Adrenal gland (tissue), 12 donors: ENCODE data around the gene MAGI1. TPM values are rescaled to one million over a fixed set of nuclear protein-coding genes. Genes with fewer than 3 reads are reported as not detected.

ENCODE experiments used
- DNase-seq, 7 donors: peaks; one replicate each; pipeline ENCODE4 v3.0.0-alpha.2; 2019 to 2020
- H3K27ac ChIP-seq, 5 donors: fragments of 200-600 bp; sonication (generic) in 4 of 5; 1 replicate in 3 of 5; 2 replicates in 2 of 5; pipeline versions ENCODE4 v1.5.1 to v1.8.0; 2016 to 2020; ENCODE audit warnings: mild to moderate bottlenecking in 1 of 5
- H3K27me3 ChIP-seq: fragments of 200-600 bp; 2 replicates; pipeline ENCODE4 v1.8.0; 2021
- H3K36me3 ChIP-seq, 2 donors: fragments of 200-600 bp; replicated peaks in 1 of 2; 1 replicate in 1 of 2; 2 replicates in 1 of 2; pipeline versions ENCODE4 v1.5.1 to v1.8.0; 2018 to 2022
- H3K4me1 ChIP-seq, 2 donors: fragments of 200-600 bp; replicated peaks in 1 of 2; 1 replicate in 1 of 2; 2 replicates in 1 of 2; pipeline versions ENCODE4 v1.5.1 to v1.8.0; 2018 to 2021
- H3K4me3 ChIP-seq, 4 donors: fragments of 200-600 bp; sonication (generic) in 3 of 4; one replicate each; pipeline ENCODE4 v1.5.1; 2016 to 2018
- H3K9me3 ChIP-seq, 3 donors: fragments of 200-600 bp; sonication (generic) in 1 of 3; replicated peaks in 1 of 3; 1 replicate in 2 of 3; 2 replicates in 1 of 3; pipeline versions ENCODE4 v1.5.1 to v1.8.0; 2016 to 2021
- CTCF ChIP-seq, 6 experiments: fragments of 450-650 bp in 4 of 6; fragments of 200-600 bp in 2 of 6; sonication (generic) in 1 of 6; IDR thresholded peaks; 1 replicate in 5 of 6; 2 replicates in 1 of 6; pipeline versions ENCODE4 v1.5.1 to v1.8.0; 2016 to 2021; ENCODE audit warnings: antibody characterized with exemption in 6 of 6, mild to moderate bottlenecking in 2 of 6, moderate library complexity in 1 of 6
- POLR2A ChIP-seq, 2 donors: fragments of 450-650 bp; IDR thresholded peaks; one replicate each; pipeline ENCODE4 v1.6.1; 2017; ENCODE audit warnings: antibody characterized with exemption in 2 of 2, mild to moderate bottlenecking in 2 of 2, moderate library complexity in 1 of 2
- WGBS, 4 donors: extraction: QIAGEN DNeasy Blood & Tissue Kit in 2 of 4; methylation state at CpG; one replicate each; pipeline versions ENCODE4 v1.1.5 to v1.1.7; 2013 to 2017; 5-methylcytosine and 5-hydroxymethylcytosine counted together
- intact Hi-C, 2 donors: fragments of 100-400 bp; cut with DNase I; formaldehyde crosslinking; loops; one replicate each; pipeline versions ENCODE4 v1.14.1 to v1.15.0; 2022 to 2023
- polyA plus RNA-seq, 3 donors: library from polyadenylated mRNA; stranded (reverse); fragments of 200-250 nt in 2 of 3; fragments of 350-450 nt in 1 of 3; fragmentation: Illumina TruSeq in 1 of 3; extraction: RNeasy Lipid Tissue Mini Kit (QIAGEN cat#74804) in 1 of 3; gene quantifications; one replicate each; pipeline ENCODE4 v1.2.3, GENCODE V29; 2013 to 2014
- total RNA-seq, 9 donors: library from RNA; depleted of rRNA in 4 of 9; stranded (reverse); fragments of >200 nt in 4 of 9; fragments of 120-200 nt in 1 of 9; fragmentation: NEBNext Ultra II Directional in 1 of 9; extraction: Animal tissue kit (Norgen Biotek cat#: 25700) in 1 of 9; gene quantifications; one replicate each; pipeline versions ENCODE4 v1.1.0 to v1.2.4, GENCODE V29; 2013 to 2023
- donor health status: healthy with polysubstance abuse.
- donor health status: Bipolar disorder and iron deficiency.
- donor health status: DM: yes; HTN: yes; CAD: no.
- donor health status: DM: no; HTN: no; CAD: no.
- donor health status: DM: no; HTN: no; CAD: no.
- donor health status: DM: yes; HTN: yes; CAD: no.

MAGI1 gene
- total and polyA plus RNA-seq, 12 donors: 4.8 to 31.6 (median 18.5) TPM

DNA sequence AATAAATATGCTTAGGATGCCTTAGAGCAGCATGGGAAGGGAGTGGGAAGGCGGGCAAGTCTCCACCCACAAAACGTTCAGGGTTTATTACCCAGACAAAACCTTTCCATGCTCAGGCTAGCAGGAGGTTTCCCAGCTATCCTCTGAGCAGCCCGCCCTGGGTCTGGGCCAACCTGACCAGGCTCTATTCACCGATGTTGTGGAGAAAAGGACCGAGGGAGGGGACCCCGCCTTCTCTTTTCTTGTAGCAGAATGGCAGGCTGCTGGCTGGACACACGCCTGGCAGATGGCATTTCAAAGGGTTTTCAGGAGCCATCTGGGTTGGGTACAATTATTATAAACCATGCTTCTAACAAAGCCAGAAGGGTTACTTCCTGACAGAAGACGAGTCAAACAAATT is 540.9 kb downstream of the MAGI1 start:
- no peak for TF ChIP-seq CTCF (IDR thresholded peaks at IDR 0.05)
- no peak for TF ChIP-seq POLR2A (IDR thresholded peaks at IDR 0.05)
- intact Hi-C loops: no loop called here

DNA sequence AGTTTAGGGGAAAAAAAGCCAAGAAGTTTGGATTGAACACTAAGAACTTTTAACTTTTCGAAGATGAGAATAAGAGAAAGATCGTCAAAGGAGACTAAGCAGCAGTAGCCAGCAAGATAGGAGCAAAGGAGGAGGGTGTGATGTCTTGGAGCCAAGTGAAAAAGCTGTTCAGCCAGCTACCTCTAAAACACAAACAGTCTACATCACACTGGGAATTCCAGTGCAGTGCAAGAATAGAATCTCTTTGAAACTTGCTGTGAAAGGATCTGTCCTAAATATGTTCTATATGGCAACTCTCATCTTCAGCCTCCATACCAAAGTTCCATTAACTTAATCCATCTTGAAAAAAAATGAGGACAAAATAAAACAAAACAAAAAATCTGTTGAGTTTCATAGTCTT is 541.5 kb downstream of the MAGI1 start:
- DNase-seq: no peak
- Histone ChIP-seq H3K27ac (no peak overlapping the region), H3K4me1 (peaks cover 0 to 11% of the 10 kb centered on the region in 2 donors), H3K36me3 (no peaks in the 10 kb centered on the region), H3K9me3 (no peaks in the 10 kb centered on the region), H3K27me3 (no peaks in the 10 kb centered on the region), H3K4me3 (no peak overlapping the region)
- TF ChIP-seq POLR2A (IDR thresholded peaks at IDR 0.05): no peak
- TF ChIP-seq CTCF (IDR thresholded peaks at IDR 0.05): no peak
- intact Hi-C loops: no loop called here
- 91 to 95% (median 94%) methylated on average over 2 of the region's 2 CpGs for WGBS, 4 donors

More for the DNA sequence above, 540.9 kb downstream of the MAGI1 start:
- no peaks in the 10 kb centered on the region for H3K27me3 ChIP-seq
- no peak overlapping the region for H3K4me3 ChIP-seq
- no peak for DNase-seq
- no peaks in the 10 kb centered on the region for H3K36me3 ChIP-seq
- H3K9me3 ChIP-seq: no peaks in the 10 kb centered on the region
- peaks cover 0 to 11% of the 10 kb centered on the region in 2 donors for H3K4me1 ChIP-seq
- no peak overlapping the region for H3K27ac ChIP-seq
- WGBS, 4 donors: 73 to 88% (median 80%) methylated on average over 8 of the region's 8 CpGs

- Histone ChIP-seq H3K36me3 (no peaks in the 10 kb centered on the region), H3K9me3 (no peaks in the 10 kb centered on the region), H3K4me3 (no peak overlapping the region), H3K4me1 (no peaks in the 10 kb centered on the region), H3K27me3 (no peaks in the 10 kb centered on the region), H3K27ac (no peak overlapping the region)
- no peak for TF ChIP-seq POLR2A (IDR thresholded peaks at IDR 0.05)
- no peak for TF ChIP-seq CTCF (IDR thresholded peaks at IDR 0.05)
- no peak for DNase-seq
- intact Hi-C loops: no loop called here
- WGBS, 4 donors: 89 to 92% (median 90%) methylated on average over 7 of the region's 7 CpGs
Measured at GRCh38 chr3:65493938-65494337, 544.8 kb downstream of the MAGI1 start.

GRCh38 chr3:65493371-65493882 is 545.3 kb downstream of the MAGI1 start:
- no peak for TF ChIP-seq CTCF (IDR thresholded peaks at IDR 0.05)
- 88 to 93% (median 92%) methylated on average over 8 of the region's 8 CpGs for WGBS, 4 donors
- Histone ChIP-seq H3K9me3 (no peaks in the 10 kb centered on the region), H3K4me1 (no peaks in the 10 kb centered on the region), H3K27ac (no peak overlapping the region), H3K4me3 (no peak overlapping the region), H3K27me3 (no peaks in the 10 kb centered on the region), H3K36me3 (no peaks in the 10 kb centered on the region)
- intact Hi-C loops: no loop called here
- no peak for DNase-seq
